ENCODE results near the gene PLXNA1. TPM values are rescaled to one million over a fixed set of nuclear protein-coding genes. Genes with fewer than 3 reads are reported as not detected.

Gene PLXNA1
- total and polyA plus RNA-seq, 9 of the 15 experiments (the other 6 are each of a cell fraction or from before 2014, with no cell fraction given): 0.23 to 59.9 (median 16.8) TPM

- Histone ChIP-seq H3K9me1 (ENCODE audit: control insufficient read depth, insufficient read depth, low read length) (no peaks in the 10 kb centered on the region), H3K9me3 (replicated peaks; ENCODE audit: control insufficient read depth, insufficient read depth, low read depth, low read length) (no peaks in the 10 kb centered on the region), H3K27ac (ENCODE audit: extremely low read depth, low read depth, low read length) (no peak overlapping the region), H4K20me1 (replicated peaks; ENCODE audit: control insufficient read depth, insufficient read depth, low read length) (no peaks in the 10 kb centered on the region), H3K36me3 (ENCODE audit: control insufficient read depth, insufficient read depth, low read length) (peaks cover 74% of the 10 kb centered on the region; the same call in 1 of the 3 replicates), H3K9ac (ENCODE audit: insufficient read depth in 1 of 2, low read depth in 2 of 2, low read length in 2 of 2) (no peak overlapping the region), H3K4me3 (no peak overlapping the region), H3K79me2 (ENCODE audit: control insufficient read depth, insufficient read depth, low read length) (no peaks in the 10 kb centered on the region), H3K4me2 (ENCODE audit: insufficient read depth, low read length) (no peak overlapping the region), H3K4me1 (replicated peaks in 1 of 2; ENCODE audit: control insufficient read depth in 2 of 2, insufficient read depth in 2 of 2, low read length in 2 of 2) (peaks cover 0 to 5% of the 10 kb centered on the region in 2 experiments; a peak in 2 of 5 replicates), H3K27me3 (ENCODE audit: control insufficient read depth in 2 of 2, insufficient read depth in 2 of 2, low read length in 2 of 2) (no peaks in the 10 kb centered on the region), H2AFZ (ENCODE audit: low read depth, low read length) (no peak overlapping the region)
- ATAC-seq (no peak), FAIRE-seq (no peak), DNase-seq (ENCODE audit: extremely low read depth in 1 of 4, low spot score in 3 of 4) (no peak)
- WGBS (ENCODE audit: insufficient coverage, low coverage, missing lambda C conversion rate): 93% methylated on average over 9 of the region's 50 CpGs
- ChIA-PET CTCF (ENCODE audit: low intra/inter-chr PET ratio) (no interaction called here), POLR2A (no interaction called here)
- TF ChIP-seq, protein P1, sequence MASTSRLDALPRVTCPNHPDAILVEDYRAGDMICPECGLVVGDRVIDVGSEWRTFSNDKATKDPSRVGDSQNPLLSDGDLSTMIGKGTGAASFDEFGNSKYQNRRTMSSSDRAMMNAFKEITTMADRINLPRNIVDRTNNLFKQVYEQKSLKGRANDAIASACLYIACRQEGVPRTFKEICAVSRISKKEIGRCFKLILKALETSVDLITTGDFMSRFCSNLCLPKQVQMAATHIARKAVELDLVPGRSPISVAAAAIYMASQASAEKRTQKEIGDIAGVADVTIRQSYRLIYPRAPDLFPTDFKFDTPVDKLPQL (IDR thresholded peaks at IDR 0.05; ENCODE audit: extremely low read depth, insufficient read length): no peak
- TF ChIP-seq HDAC8 (tag; IDR thresholded peaks at IDR 0.05): no peak
- TF ChIP-seq U2AF1 (optimal IDR thresholded peaks at IDR 0.05; ENCODE audit: low read depth, low read length): no peak
- TF ChIP-seq MYC (IDR thresholded peaks at IDR 0.05; ENCODE audit: low read depth, low read length): no peak
- no peak for TF ChIP-seq MYC (CRISPR knock-in tag; IDR thresholded peaks at IDR 0.05; ENCODE audit: borderline replicate concordance, low read depth)
- no peak for TF ChIP-seq BRD4 (IDR thresholded peaks at IDR 0.05)
- TF ChIP-seq IRF9 (tag; IDR thresholded peaks at IDR 0.05): no peak
- no peak for TF ChIP-seq BACH1 (tag; IDR thresholded peaks at IDR 0.05)
- no peak for TF ChIP-seq U2AF2 (optimal IDR thresholded peaks at IDR 0.05; ENCODE audit: low read depth, low read length)
- no peak for TF ChIP-seq PHF8 (IDR thresholded peaks at IDR 0.05; ENCODE audit: borderline replicate concordance, low read length)
- TF ChIP-seq NCOA4 (IDR thresholded peaks at IDR 0.05; ENCODE audit: partially characterized antibody): no peak
- no peak for TF ChIP-seq THRB (CRISPR knock-in tag; conservative IDR thresholded peaks at IDR 0.05)
- no peak for TF ChIP-seq MAFK (IDR thresholded peaks at IDR 0.05; ENCODE audit: low read length)
- BruUV-seq (replicated peaks): no TSS peak
- intact Hi-C loops (cut with micrococcal nuclease): no loop called here
- in situ Hi-C loops (cut with MboI): no loop called here
Measured at GRCh38 chr3:127013758-127014535, 31.0 kb downstream of the PLXNA1 start.

All from K562 (cell line).